Suprapubic skin (tissue), 4 donors: ENCODE results near the gene CNTD1.

ENCODE experiments used
- CTCF ChIP-seq, 2 donors: fragments of 200-600 bp in 1 of 2; fragments of 450-650 bp in 1 of 2; sonication (generic) in 1 of 2; IDR thresholded peaks; one replicate each; pipeline ENCODE4 v1.5.1; 2016 to 2019; ENCODE audit warnings: antibody characterized with exemption in 2 of 2, mild to moderate bottlenecking in 1 of 2, moderate library complexity in 1 of 2
- EP300 ChIP-seq: sonication (generic); formaldehyde crosslinking; IDR thresholded peaks from one replicate; pipeline ENCODE4 v1.6.1; 2017; ENCODE audit warnings: antibody characterized with exemption
- POLR2A ChIP-seq, 2 donors: fragments of 450-650 bp; IDR thresholded peaks; one replicate each; pipeline ENCODE4 v1.6.1; 2017; ENCODE audit warnings: antibody characterized with exemption in 2 of 2, mild to moderate bottlenecking in 2 of 2, moderate library complexity in 2 of 2
- POLR2AphosphoS5 ChIP-seq, 3 donors: sonication (generic); formaldehyde crosslinking; IDR thresholded peaks; one replicate each; pipeline ENCODE4 v1.6.1; 2017; ENCODE audit warnings: antibody characterized with exemption in 3 of 3

- TF ChIP-seq CTCF (IDR thresholded peaks at IDR 0.05) (no peak), POLR2AphosphoS5 (IDR thresholded peaks at IDR 0.05) (no peak), POLR2A (IDR thresholded peaks at IDR 0.05) (no peak), EP300 (no peak)
Observed at GRCh38 chr17:42832213-42832933, 33.7 kb downstream of the CNTD1 start.
